HG02970 (cell line): ENCODE results near the gene BCAS1.
"Not testable (repeated sequence)": the region's sequence is repeated elsewhere in the genome, so short reads cannot be mapped to it uniquely, and the experiment has no call there.

Experiments used
- ATAC-seq: cut with Tn5 transposase; IDR thresholded peaks from one replicate; pipeline ENCODE4 v1.9.1; 2021; ENCODE audit warnings: mild to moderate bottlenecking, moderate library complexity, moderate number of reproducible peaks; ENCODE audit not compliant: unreplicated experiment, low FRiP score

The BCAS1 gene

GRCh38 chr20:53934421-53935343 is 135.7 kb downstream of the BCAS1 start:
- no peak for ATAC-seq

DNA sequence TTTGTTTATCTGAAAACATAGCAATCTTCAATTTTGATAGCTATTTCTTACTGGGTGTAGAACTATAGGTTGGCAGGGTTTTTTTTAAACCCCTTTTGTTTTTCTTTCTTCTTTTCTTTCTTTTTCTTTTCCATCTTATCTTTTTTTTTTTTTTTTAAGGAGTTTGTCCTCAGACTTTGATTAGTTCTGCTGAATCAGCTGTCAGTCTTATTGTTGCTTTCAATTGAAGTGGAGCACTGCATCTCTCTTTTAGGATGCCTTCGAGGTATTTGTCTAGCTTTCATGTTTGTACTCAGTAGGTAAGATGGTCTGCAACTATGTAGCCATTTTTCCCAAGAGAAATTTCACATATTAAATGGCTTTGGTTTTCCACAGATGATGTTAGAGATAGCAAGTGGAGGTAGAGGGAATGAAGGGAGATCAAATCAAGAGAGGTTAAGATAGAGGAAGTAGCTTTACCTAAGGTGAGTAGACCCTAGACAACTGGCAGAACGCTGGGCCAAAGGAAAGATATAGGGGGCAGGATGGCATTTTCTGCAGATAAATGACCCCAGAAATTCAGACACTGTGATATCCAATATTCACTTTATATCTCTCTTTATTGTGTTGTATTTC is 137.1 kb downstream of the BCAS1 start:
- ATAC-seq: no peak

GRCh38 chr20:53932655-53933192 is 137.7 kb downstream of the BCAS1 start:
- ATAC-seq: not testable (repeated sequence)

DNA sequence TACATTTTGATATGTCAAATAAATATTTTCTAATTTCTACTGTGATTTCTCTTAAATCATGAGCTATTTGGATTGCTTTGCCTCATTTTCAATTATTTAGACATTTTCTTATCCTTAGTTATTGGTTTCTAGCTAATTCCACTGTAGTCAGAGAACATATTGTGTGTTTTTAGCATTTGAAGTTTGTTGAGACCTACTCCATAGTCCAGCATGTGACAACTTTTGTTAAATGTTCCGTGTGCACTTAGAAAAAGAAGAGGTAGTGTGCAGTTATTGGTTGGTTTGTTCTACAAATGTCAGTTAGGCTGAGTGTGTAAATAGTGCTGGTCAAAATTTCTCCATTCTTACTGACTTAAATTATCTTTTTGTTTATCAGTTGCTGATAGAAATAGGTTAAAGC is 138.8 kb downstream of the BCAS1 start:
- no peak for ATAC-seq

DNA sequence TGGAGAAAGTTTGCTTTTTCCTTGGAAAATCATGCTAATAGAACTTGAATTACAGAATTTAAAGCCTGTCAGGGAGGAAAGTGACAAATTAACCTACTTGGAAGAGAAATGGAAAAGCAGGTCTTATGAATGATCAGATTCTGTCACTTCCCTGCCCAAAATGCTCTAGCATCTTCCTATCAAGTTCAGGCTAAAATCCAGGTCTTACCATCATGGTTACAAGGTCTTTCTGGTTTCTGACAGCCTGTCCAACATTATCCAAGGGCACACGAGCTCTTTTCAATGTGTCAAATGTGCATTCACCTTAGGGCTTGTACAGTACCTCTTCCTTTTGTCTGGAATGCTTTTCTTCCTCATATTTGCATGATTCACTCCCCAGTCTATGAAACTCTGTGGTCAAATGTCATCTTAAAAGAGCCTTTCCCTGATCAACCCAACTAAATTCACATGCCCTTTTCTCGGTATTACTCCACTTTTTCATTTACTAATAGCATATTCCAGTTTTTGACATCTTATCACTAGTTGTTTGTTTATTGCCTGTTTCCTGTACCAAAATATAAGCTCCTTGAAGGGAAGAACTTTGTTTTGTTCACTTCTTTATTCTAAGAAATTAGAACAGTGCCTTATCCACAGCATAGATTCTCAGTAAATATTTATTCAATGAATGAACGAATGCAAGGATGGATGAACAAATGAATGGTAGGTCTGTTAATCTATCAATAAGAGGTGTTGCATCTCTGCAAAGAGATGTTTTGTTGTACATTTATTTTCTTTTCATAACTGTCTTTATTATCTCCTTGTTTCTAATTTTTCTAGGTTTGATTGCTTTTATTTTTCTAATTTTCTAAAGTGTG is 139.5 kb downstream of the BCAS1 start:
- no peak for ATAC-seq

DNA sequence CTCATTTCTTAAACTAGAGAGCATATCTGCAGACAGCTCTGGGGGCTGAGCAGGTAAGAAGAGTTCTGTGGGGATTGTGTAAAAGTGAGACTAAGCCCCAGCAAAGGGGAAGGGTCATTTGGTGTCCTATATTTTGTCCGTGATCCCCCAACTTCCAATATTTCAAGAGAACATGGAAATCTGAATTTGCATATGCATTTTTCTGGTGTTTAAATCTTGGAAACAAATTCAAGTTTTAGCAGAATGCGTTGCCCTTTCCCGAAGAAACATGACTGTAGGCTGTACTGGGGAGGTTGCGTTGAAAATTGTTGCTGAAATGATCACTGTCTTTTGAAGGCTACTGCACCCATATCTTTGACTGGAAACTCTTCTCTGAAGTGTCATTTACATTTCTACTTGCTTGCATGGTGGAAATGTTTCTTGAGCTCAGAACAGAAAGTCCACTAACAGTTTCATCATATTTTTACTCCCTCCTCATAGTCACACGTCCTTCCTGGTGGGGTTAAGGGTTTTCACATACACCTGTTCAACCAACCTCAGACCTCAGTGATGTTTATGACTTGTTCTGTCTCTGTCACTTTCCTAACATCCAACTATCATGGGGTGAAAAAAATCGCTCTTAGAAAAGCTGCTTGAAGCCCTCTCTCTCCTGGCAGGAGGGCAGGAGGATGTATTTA is 140.3 kb downstream of the BCAS1 start:
- ATAC-seq: peak; percentile 48

- ATAC-seq: no peak
Observed at GRCh38 chr20:53929399-53929798, 141.0 kb downstream of the BCAS1 start.

DNA sequence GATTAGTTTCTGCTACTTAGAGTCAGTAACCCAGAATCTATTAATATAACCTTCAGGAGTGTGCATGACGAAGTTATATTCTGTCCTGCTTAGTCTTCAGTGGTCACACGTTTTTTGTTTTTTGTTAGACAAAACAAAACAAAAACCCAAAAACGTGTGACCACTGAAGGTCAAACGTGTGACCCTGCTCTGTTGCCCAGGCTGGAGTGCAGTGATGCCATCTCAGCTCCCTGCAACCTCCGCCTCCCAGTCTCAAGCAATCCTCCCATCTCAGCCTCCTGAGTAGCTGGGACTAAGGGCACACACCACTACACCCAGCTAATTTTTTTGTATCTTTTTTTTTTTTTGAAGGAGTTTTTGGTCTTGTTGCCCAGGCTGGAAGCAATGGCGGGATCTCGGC is 142.4 kb downstream of the BCAS1 start:
- no peak for ATAC-seq

DNA sequence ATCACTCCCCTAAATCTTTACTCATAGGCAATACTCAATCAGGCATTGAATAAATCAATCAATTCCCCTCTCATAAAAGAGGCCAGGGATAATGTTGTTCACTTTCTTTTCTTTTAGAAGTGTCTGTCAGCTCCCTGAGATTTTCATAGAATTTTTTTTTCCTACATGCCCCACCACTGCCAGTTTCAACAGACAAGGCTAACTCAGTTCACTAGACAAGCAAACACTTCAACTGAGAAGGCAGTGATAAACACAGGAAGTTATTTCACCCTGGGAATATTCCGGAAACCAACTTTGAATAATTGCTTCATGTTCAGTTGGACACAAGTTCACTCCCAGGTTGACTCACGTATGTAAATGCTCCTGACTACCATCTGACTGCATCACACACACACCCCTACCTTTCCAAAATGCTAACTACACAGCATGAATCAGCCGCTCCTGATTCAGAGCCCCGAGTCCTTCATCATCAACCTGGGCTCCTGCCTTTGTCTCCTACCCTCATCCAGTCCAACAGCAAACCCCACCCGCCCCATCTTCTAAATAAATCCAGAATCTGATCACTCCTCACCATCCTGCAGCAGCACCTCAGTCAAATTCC is 143.9 kb downstream of the BCAS1 start:
- peak; percentile 68 for ATAC-seq

GRCh38 chr20:53925651-53926401 is 144.6 kb downstream of the BCAS1 start:
- ATAC-seq: no peak

- no peak for ATAC-seq
Observed at GRCh38 chr20:53923566-53924369, 146.6 kb downstream of the BCAS1 start.

GRCh38 chr20:53922901-53923314 is 147.5 kb downstream of the BCAS1 start:
- no peak for ATAC-seq

GRCh38 chr20:53921443-53921973 is 148.9 kb downstream of the BCAS1 start:
- no peak for ATAC-seq

GRCh38 chr20:53920647-53921245 is 149.6 kb downstream of the BCAS1 start:
- no peak for ATAC-seq

- ATAC-seq: no peak
Observed at GRCh38 chr20:53919886-53920285, 150.5 kb downstream of the BCAS1 start.

DNA sequence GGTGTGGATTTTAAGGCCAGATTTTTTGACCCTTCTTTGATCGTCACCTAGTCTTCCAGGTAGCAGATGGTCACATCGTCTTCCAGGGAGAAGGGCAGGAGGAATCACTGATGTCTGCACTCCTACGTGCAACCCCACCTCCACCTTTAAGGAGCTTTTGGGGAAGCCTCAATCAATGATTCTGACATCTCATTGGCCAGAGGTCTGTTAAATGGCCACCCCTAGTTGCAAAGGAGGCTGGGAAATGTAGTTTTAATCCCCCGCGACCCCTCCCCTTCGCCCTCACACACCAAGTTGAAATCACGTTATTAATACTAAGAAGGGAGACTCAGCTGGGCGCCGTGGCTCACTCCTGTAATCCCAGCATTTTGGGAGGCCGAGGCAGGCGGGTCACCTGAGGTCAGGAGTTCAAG is 151.4 kb downstream of the BCAS1 start:
- no peak for ATAC-seq

DNA sequence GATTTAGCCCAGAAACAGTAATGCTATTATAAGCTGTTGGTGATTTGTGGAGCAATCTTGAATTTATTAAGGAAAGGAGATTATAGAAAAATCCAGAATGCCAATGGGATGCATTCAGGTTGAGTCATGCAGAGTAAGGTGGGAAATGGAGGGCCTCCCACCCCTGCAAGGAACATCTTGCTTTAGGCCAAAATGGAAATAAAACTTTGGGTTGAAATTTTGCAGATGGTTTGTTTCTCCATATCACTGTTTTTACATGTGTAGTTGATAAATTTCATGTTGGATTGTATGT is 152.4 kb downstream of the BCAS1 start:
- ATAC-seq: no peak
